ENCODE data around the gene SOCS1.
"Not testable (repeated sequence)": the region's sequence is repeated elsewhere in the genome, so short reads cannot be mapped to it uniquely, and the experiment has no call there.

Gene SOCS1

GRCh38 chr16:11224096-11224893 is 31.7 kb downstream of the SOCS1 start:
- no peak for DNase-seq

- not testable (repeated sequence) for DNase-seq
These were observed 35.5 kb downstream of the SOCS1 start for GRCh38 chr16:11220507-11220906.

GRCh38 chr16:11219178-11219577 is 36.8 kb downstream of the SOCS1 start:
- DNase-seq, result no peak

- DNase-seq, result no peak
These were observed 37.4 kb downstream of the SOCS1 start for GRCh38 chr16:11218604-11218962.

- no peak for DNase-seq
These were observed 38.1 kb downstream of the SOCS1 start for GRCh38 chr16:11217651-11218603.

GRCh38 chr16:11215935-11216556 is 40.0 kb downstream of the SOCS1 start:
- no peak for DNase-seq

GRCh38 chr16:11213799-11214198 is 42.2 kb downstream of the SOCS1 start:
- DNase-seq, result no peak

GRCh38 chr16:11213373-11213772 is 42.6 kb downstream of the SOCS1 start:
- DNase-seq, result no peak

GRCh38 chr16:11212798-11213196 is 43.2 kb downstream of the SOCS1 start:
- DNase-seq, result no peak

- no peak for DNase-seq
These were observed 43.8 kb downstream of the SOCS1 start for GRCh38 chr16:11211977-11212797.

- DNase-seq, result no peak
These were observed 44.7 kb downstream of the SOCS1 start for GRCh38 chr16:11211061-11211976.

- no peak for DNase-seq
These were observed 45.7 kb downstream of the SOCS1 start for GRCh38 chr16:11210260-11210659.

GRCh38 chr16:11208916-11209665 is 46.9 kb downstream of the SOCS1 start:
- no peak for DNase-seq

GRCh38 chr16:11207646-11208045 is 48.4 kb downstream of the SOCS1 start:
- no peak for DNase-seq

- DNase-seq, result no peak
These were observed 50.0 kb downstream of the SOCS1 start for GRCh38 chr16:11205754-11206581.

GRCh38 chr16:11205065-11205699 is 50.8 kb downstream of the SOCS1 start:
- no peak for DNase-seq

GRCh38 chr16:11204513-11205047 is 51.4 kb downstream of the SOCS1 start:
- DNase-seq, result no peak

Data from NCI-H226 (cell line).